ENCODE data around the gene DNAH1. TPM values are rescaled to one million over a fixed set of nuclear protein-coding genes. Genes with fewer than 3 reads are reported as not detected.
A peak's percentile ranks its signal among the peaks of the same experiment; 100 is the strongest.

Gene DNAH1
- total and polyA plus RNA-seq, 2 experiments from 2014 or later = 0.81 to 1.8 TPM

DNA sequence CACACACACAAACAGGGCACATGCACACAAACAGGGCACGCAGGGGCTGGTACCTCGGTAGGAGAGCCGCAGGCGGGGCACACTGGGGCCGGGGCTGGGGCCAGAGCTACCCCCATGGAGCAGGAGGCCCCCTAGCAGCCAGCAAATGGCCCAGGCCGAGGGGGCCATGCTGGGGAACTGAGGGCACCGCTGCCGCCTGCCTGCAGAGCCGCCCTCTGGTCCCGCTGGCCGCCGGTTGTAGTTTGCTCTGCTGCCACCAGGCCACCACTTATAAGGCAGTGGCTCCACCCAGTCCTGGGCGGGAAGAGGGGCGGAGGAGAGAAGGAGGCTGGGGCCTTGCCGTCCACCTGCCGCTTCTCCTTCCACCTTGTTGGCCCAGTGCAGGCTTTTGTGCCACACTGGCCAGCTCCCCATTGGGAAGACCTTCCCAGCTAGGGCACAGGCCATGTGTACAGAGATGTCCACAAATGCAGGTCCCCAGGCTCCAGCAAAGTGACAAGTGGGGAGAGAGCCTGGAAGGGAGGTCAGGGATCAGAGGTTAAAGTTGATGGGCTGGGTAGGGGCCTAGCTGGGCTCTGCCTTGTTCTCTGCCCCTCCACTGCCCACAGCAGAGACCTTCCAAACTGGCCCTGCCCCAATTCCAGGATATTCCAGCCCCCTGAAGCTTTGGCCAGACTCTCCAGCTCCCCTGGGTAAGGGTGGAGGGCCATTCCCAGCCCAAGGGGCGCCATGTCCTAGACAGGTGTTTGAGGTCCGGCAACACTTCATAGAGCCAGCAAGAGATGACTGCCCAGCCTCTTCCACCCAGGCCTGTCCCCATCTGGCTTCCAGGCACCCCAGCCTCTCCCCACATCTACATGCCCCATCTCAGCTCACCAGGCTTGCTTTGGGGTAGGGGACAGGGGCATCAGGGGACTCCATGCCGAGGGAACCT, 129.0 kb downstream of the DNAH1 start, which contains the start of gene SEMA3G:
TSS of gene SEMA3G (minus strand) at position 244 of the 934 bp plus-strand sequence. CDS start at position 168, 76 bp downstream.
- H3K4me2 ChIP-seq = no peak within 1 kb of the TSS
- ATAC-seq = peak; percentile 88
- no peaks in the 10 kb centered on the region for H3F3A ChIP-seq (replicated peaks; ENCODE audit: low read depth)
- peak; percentile 93 for DNase-seq (ENCODE audit: low spot score)
- H3K4me3 Mint-ChIP-seq = peak within 1 kb of the TSS; percentile 14; the same call in 2 of the 3 replicates
- H3K4me3 ChIP-seq = peak within 1 kb of the TSS; percentile 26; the same call in 1 of the 2 replicates
- no peak within 1 kb of the TSS for H3K27ac ChIP-seq (ENCODE audit: low read depth)
- H3K9me2 ChIP-seq (ENCODE audit: insufficient read depth) = peaks cover 8% of the 10 kb centered on the region; the same call in 1 of the 2 replicates
- H3K36me3 ChIP-seq (ENCODE audit: insufficient read depth) = no peaks in the 10 kb centered on the region
- TF ChIP-seq NANOG (IDR thresholded peaks at IDR 0.05; ENCODE audit: borderline replicate concordance) (no peak), POLR2AphosphoS5 (IDR thresholded peaks at IDR 0.05; ENCODE audit: low read depth) (peak; percentile 65), CTCF (conservative IDR thresholded peaks at IDR 0.05; ENCODE audit: low read depth in 2 of 2) (peak; percentile 33 to 43)
- TF ChIP-seq, protein P1, sequence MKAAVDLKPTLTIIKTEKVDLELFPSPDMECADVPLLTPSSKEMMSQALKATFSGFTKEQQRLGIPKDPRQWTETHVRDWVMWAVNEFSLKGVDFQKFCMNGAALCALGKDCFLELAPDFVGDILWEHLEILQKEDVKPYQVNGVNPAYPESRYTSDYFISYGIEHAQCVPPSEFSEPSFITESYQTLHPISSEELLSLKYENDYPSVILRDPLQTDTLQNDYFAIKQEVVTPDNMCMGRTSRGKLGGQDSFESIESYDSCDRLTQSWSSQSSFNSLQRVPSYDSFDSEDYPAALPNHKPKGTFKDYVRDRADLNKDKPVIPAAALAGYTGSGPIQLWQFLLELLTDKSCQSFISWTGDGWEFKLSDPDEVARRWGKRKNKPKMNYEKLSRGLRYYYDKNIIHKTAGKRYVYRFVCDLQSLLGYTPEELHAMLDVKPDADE (IDR thresholded peaks at IDR 0.05) = no peak
- TF ChIP-seq, protein P2, sequence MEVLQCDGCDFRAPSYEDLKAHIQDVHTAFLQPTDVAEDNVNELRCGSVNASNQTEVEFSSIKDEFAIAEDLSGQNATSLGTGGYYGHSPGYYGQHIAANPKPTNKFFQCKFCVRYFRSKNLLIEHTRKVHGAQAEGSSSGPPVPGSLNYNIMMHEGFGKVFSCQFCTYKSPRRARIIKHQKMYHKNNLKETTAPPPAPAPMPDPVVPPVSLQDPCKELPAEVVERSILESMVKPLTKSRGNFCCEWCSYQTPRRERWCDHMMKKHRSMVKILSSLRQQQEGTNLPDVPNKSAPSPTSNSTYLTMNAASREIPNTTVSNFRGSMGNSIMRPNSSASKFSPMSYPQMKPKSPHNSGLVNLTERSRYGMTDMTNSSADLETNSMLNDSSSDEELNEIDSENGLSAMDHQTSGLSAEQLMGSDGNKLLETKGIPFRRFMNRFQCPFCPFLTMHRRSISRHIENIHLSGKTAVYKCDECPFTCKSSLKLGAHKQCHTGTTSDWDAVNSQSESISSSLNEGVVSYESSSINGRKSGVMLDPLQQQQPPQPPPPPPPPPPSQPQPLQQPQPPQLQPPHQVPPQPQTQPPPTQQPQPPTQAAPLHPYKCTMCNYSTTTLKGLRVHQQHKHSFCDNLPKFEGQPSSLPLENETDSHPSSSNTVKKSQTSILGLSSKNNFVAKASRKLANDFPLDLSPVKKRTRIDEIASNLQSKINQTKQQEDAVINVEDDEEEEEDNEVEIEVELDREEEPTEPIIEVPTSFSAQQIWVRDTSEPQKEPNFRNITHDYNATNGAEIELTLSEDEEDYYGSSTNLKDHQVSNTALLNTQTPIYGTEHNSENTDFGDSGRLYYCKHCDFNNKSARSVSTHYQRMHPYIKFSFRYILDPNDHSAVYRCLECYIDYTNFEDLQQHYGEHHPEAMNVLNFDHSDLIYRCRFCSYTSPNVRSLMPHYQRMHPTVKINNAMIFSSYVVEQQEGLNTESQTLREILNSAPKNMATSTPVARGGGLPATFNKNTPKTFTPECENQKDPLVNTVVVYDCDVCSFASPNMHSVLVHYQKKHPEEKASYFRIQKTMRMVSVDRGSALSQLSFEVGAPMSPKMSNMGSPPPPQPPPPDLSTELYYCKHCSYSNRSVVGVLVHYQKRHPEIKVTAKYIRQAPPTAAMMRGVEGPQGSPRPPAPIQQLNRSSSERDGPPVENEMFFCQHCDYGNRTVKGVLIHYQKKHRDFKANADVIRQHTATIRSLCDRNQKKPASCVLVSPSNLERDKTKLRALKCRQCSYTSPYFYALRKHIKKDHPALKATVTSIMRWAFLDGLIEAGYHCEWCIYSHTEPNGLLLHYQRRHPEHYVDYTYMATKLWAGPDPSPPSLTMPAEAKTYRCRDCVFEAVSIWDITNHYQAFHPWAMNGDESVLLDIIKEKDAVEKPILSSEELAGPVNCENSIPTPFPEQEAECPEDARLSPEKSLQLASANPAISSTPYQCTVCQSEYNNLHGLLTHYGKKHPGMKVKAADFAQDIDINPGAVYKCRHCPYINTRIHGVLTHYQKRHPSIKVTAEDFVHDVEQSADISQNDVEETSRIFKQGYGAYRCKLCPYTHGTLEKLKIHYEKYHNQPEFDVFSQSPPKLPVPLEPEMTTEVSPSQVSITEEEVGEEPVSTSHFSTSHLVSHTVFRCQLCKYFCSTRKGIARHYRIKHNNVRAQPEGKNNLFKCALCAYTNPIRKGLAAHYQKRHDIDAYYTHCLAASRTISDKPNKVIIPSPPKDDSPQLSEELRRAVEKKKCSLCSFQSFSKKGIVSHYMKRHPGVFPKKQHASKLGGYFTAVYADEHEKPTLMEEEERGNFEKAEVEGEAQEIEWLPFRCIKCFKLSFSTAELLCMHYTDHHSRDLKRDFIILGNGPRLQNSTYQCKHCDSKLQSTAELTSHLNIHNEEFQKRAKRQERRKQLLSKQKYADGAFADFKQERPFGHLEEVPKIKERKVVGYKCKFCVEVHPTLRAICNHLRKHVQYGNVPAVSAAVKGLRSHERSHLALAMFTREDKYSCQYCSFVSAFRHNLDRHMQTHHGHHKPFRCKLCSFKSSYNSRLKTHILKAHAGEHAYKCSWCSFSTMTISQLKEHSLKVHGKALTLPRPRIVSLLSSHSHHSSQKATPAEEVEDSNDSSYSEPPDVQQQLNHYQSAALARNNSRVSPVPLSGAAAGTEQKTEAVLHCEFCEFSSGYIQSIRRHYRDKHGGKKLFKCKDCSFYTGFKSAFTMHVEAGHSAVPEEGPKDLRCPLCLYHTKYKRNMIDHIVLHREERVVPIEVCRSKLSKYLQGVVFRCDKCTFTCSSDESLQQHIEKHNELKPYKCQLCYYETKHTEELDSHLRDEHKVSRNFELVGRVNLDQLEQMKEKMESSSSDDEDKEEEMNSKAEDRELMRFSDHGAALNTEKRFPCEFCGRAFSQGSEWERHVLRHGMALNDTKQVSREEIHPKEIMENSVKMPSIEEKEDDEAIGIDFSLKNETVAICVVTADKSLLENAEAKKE (CRISPR knock-in tag; IDR thresholded peaks at IDR 0.05) = peak; percentile 90
- no peaks in the 10 kb centered on the region for H4K20me1 ChIP-seq (replicated peaks; ENCODE audit: insufficient read depth)
- peaks cover 5% of the 10 kb centered on the region for H3K4me1 ChIP-seq (ENCODE audit: insufficient read depth)
- H3K36me3 Mint-ChIP-seq (ENCODE audit: low read depth) = no peaks in the 10 kb centered on the region; the same call in 2 of the 3 replicates
- H3K27me3 Mint-ChIP-seq (ENCODE audit: insufficient read depth, low read depth, poor library complexity) = peaks cover 14% of the 10 kb centered on the region
- no peaks in the 10 kb centered on the region for H3K27me3 ChIP-seq (ENCODE audit: insufficient read depth)
- H3K79me2 ChIP-seq (replicated peaks; ENCODE audit: insufficient read depth) = no peaks in the 10 kb centered on the region
- H3K4me1 Mint-ChIP-seq = peaks cover 16% of the 10 kb centered on the region; the same call in 2 of the 3 replicates
- H2AFZ ChIP-seq = peak within 1 kb of the TSS; percentile 85; the same call in 1 of the 2 replicates
- H3K9me3 Mint-ChIP-seq = no peaks in the 10 kb centered on the region; the same call in 2 of the 3 replicates
- H3K27ac Mint-ChIP-seq = peak within 1 kb of the TSS; percentile 30

Data from GM23338 (cell line).